ENCODE measurements around the gene GEMIN4. TPM values are rescaled to one million over a fixed set of nuclear protein-coding genes. Genes with fewer than 3 reads are reported as not detected.

Gene GEMIN4
- total and polyA plus RNA-seq, 2 donors from 2014 or later = 4.6 to 14.8 TPM

GRCh38 chr17:795276-795675 lies 43.2 kb upstream of the GEMIN4 start:
- no peak overlapping the region for H3K27ac ChIP-seq (ENCODE audit: low read depth in 2 of 2, low read length in 2 of 2)

GRCh38 chr17:794876-795275 lies 42.8 kb upstream of the GEMIN4 start:
- DNase-seq (peak; percentile 87 to 93 (median 90)), FAIRE-seq (peak; percentile 25)
- H3K36me3 ChIP-seq (ENCODE audit: control insufficient read depth in 2 of 3, insufficient read depth in 3 of 3, low read length in 3 of 3) = peaks cover 0 to 11% (median 11%) of the 10 kb centered on the region in 3 donors
- intact Hi-C loops (cut with DNase I) = loop anchor here (10.0 kb wide), 2 partner anchors 190 to 260 kb away; no protein-coding TSS in a partner anchor
- peak overlapping the region in 1 of 3 donors; percentile 61 for H3K9ac ChIP-seq (ENCODE audit: low read length in 3 of 3)
- no peaks in the 10 kb centered on the region for H3K9me3 ChIP-seq (ENCODE audit: control insufficient read depth in 2 of 3, insufficient read depth in 1 of 3, low read length in 3 of 3)
- peak overlapping the region; percentile 2 to 54 (median 46) for H3K4me3 ChIP-seq (ENCODE audit: low read length in 3 of 3)
- H3K4me1 ChIP-seq (ENCODE audit: control insufficient read depth in 2 of 3, insufficient read depth in 2 of 3, low read depth in 1 of 3, low read length in 3 of 3) = no peaks in the 10 kb centered on the region
- peak; percentile 79 for TF ChIP-seq CTCF (IDR thresholded peaks at IDR 0.05; ENCODE audit: borderline replicate concordance, extremely low read depth, insufficient read depth)
- no peak overlapping the region for H3K27ac ChIP-seq (ENCODE audit: low read depth in 2 of 2, low read length in 2 of 2)
- H3K27me3 ChIP-seq (ENCODE audit: control insufficient read depth, insufficient read depth, low read length) = no peaks in the 10 kb centered on the region

More at GRCh38 chr17:795276-795675, 43.2 kb upstream of the GEMIN4 start:
- peaks cover 0 to 11% (median 11%) of the 10 kb centered on the region in 3 donors for H3K36me3 ChIP-seq (ENCODE audit: control insufficient read depth in 2 of 3, insufficient read depth in 3 of 3, low read length in 3 of 3)
- FAIRE-seq (no peak), DNase-seq (peak in 1 of 5 donors; percentile 68)
- intact Hi-C loops (cut with DNase I) = loop anchor here (10.0 kb wide), 2 partner anchors 190 to 260 kb away; no protein-coding TSS in a partner anchor
- peak overlapping the region in 1 of 3 donors; percentile 61 for H3K9ac ChIP-seq (ENCODE audit: low read length in 3 of 3)
- peak overlapping the region; percentile 2 to 54 (median 46) for H3K4me3 ChIP-seq (ENCODE audit: low read length in 3 of 3)
- TF ChIP-seq CTCF (IDR thresholded peaks at IDR 0.05; ENCODE audit: borderline replicate concordance, extremely low read depth, insufficient read depth) = no peak
- H3K9me3 ChIP-seq (ENCODE audit: control insufficient read depth in 2 of 3, insufficient read depth in 1 of 3, low read length in 3 of 3) = no peaks in the 10 kb centered on the region
- no peaks in the 10 kb centered on the region for H3K27me3 ChIP-seq (ENCODE audit: control insufficient read depth, insufficient read depth, low read length)
- no peaks in the 10 kb centered on the region for H3K4me1 ChIP-seq (ENCODE audit: control insufficient read depth in 2 of 3, insufficient read depth in 2 of 3, low read depth in 1 of 3, low read length in 3 of 3)

GRCh38 chr17:792277-792676 lies 40.2 kb upstream of the GEMIN4 start:
- FAIRE-seq (no peak), DNase-seq (no peak)
- intact Hi-C loops (cut with DNase I) = loop anchor here (10.0 kb wide), 2 partner anchors 193 to 263 kb away; no protein-coding TSS in a partner anchor
- Histone ChIP-seq H3K4me3 (ENCODE audit: low read length in 3 of 3) (no peak overlapping the region), H3K36me3 (ENCODE audit: control insufficient read depth in 2 of 3, insufficient read depth in 3 of 3, low read length in 3 of 3) (peaks cover 2 to 25% (median 20%) of the 10 kb centered on the region in 3 donors), H3K27ac (ENCODE audit: low read depth in 2 of 2, low read length in 2 of 2) (no peak overlapping the region), H3K9ac (ENCODE audit: low read length in 3 of 3) (no peak overlapping the region), H3K27me3 (ENCODE audit: control insufficient read depth, insufficient read depth, low read length) (no peaks in the 10 kb centered on the region), H3K4me1 (ENCODE audit: control insufficient read depth in 2 of 3, insufficient read depth in 2 of 3, low read depth in 1 of 3, low read length in 3 of 3) (no peaks in the 10 kb centered on the region), H3K9me3 (ENCODE audit: control insufficient read depth in 2 of 3, insufficient read depth in 1 of 3, low read length in 3 of 3) (no peaks in the 10 kb centered on the region)
- no peak for TF ChIP-seq CTCF (IDR thresholded peaks at IDR 0.05; ENCODE audit: borderline replicate concordance, extremely low read depth, insufficient read depth)

All from kidney (tissue), 14 donors.